SK-N-SH (cell line): ENCODE results near the gene COL3A1. TPM values are rescaled to one million over a fixed set of nuclear protein-coding genes. Genes with fewer than 3 reads are reported as not detected.

ENCODE experiments used
- CTCF ChIA-PET: fragments of 300-600, 350-600 bp; formaldehyde crosslinking; extraction: SDS; loops from one replicate; lab custom pipeline; 2021; lab: Yijun Ruan, JAX
- POLR2A ChIA-PET: fragments of 350-600 bp; sonication (Branson Sonifier 250); formaldehyde crosslinking; extraction: SDS; loops from one replicate; lab custom pipeline; 2020; ENCODE audit warnings: antibody characterized with exemption, inconsistent platforms; lab: Yijun Ruan, JAX
- DNase-seq: peaks from one replicate; pipeline ENCODE4 v3.0.0; 2012
- H2AFZ ChIP-seq: fragments of 200-600 bp; sonication (generic); 2 replicates; pipeline ENCODE4 v1.8.1; 2016; ENCODE audit warnings: antibody characterized with exemption, mild to moderate bottlenecking, low read depth
- H3F3A ChIP-seq: fragments of 200-600 bp; sonication (generic); replicated peaks from 2 replicates; pipeline ENCODE3; 2016; ENCODE audit warnings: antibody characterized with exemption, mild to moderate bottlenecking; ENCODE audit not compliant: insufficient read depth
- H3K27ac ChIP-seq, 2 experiments: fragments of 200-500 bp in 1 of 2; fragments of 200-600 bp in 1 of 2; sonication (Bioruptor generic) in 1 of 2; sonication (generic), shearing (Covaris generic) in 1 of 2; 2 replicates each; pipeline versions ENCODE4 v1.5.1 to v1.6.1; 2014 to 2016; ENCODE audit warnings: low read depth in 2 of 2, inconsistent platforms in 1 of 2, low read length in 1 of 2, mild to moderate bottlenecking in 1 of 2, mixed read lengths in 1 of 2
- H3K27me3 ChIP-seq: fragments of 200-600 bp; sonication (generic), shearing (Covaris generic); 2 replicates; pipeline ENCODE4 v1.6.1; 2016; ENCODE audit warnings: mixed run types; ENCODE audit not compliant: insufficient read depth
- H3K36me3 ChIP-seq, 2 experiments: fragments of 200-500 bp in 1 of 2; fragments of 200-600 bp in 1 of 2; sonication (Bioruptor generic) in 1 of 2; sonication (generic) in 1 of 2; replicated peaks in 1 of 2; 2 replicates each; pipeline versions ENCODE3 to v1.5.1; 2014 to 2016; ENCODE audit warnings: low read length in 1 of 2, mild to moderate bottlenecking in 1 of 2; ENCODE audit not compliant: insufficient read depth in 2 of 2, control insufficient read depth in 1 of 2
- H3K4me1 ChIP-seq, 2 experiments: fragments of 200-500 bp in 1 of 2; fragments of 200-600 bp in 1 of 2; sonication (Bioruptor generic) in 1 of 2; sonication (generic), shearing (Covaris generic) in 1 of 2; 2 replicates each; pipeline versions ENCODE4 v1.5.1 to v1.6.1; 2014 to 2016; ENCODE audit warnings: low read depth in 1 of 2, low read length in 1 of 2, mixed run types in 1 of 2; ENCODE audit not compliant: insufficient read depth in 2 of 2, control insufficient read depth in 1 of 2
- H3K4me2 ChIP-seq: fragments of 200-600 bp; sonication (generic), shearing (Covaris generic); 2 replicates; pipeline ENCODE4 v1.6.1; 2017; ENCODE audit warnings: mixed run types
- H3K4me3 ChIP-seq, 2 experiments: fragments of 200-500 bp in 1 of 2; fragments of 200-600 bp in 1 of 2; sonication (Bioruptor generic) in 1 of 2; sonication (generic), shearing (Covaris generic) in 1 of 2; 2 replicates each; pipeline versions ENCODE4 v1.5.1 to v1.8.1; 2014 to 2016; ENCODE audit warnings: low read depth in 2 of 2, inconsistent platforms in 1 of 2, low read length in 1 of 2, mild to moderate bottlenecking in 1 of 2, mixed read lengths in 1 of 2, moderate library complexity in 1 of 2
- H3K79me2 ChIP-seq: fragments of 200-600 bp; sonication (generic); 2 replicates; pipeline ENCODE4 v1.8.1; 2017; ENCODE audit warnings: mild to moderate bottlenecking; ENCODE audit not compliant: insufficient read depth
- H3K9ac ChIP-seq: fragments of 200-600 bp; sonication (generic); 2 replicates; pipeline ENCODE4 v1.6.1; 2017; ENCODE audit warnings: mixed run types
- H3K9me2 ChIP-seq: fragments of 200-600 bp; sonication (generic); 2 replicates; pipeline ENCODE4 v1.6.1; 2017; ENCODE audit warnings: mixed run types
- H3K9me3 ChIP-seq: fragments of 200-600 bp; sonication (generic); 2 replicates; pipeline ENCODE4 v1.6.1; 2017; ENCODE audit warnings: mixed run types, mild to moderate bottlenecking, moderate library complexity
- H4K20me1 ChIP-seq: fragments of 200-600 bp; sonication (generic); 2 replicates; pipeline ENCODE4 v1.6.1; 2017; ENCODE audit warnings: mild to moderate bottlenecking, mixed run types; ENCODE audit not compliant: insufficient read depth
- CHD2 ChIP-seq: fragments of 150-350 bp; IDR thresholded peaks from 2 replicates; pipeline ENCODE4 v1.6.1; 2018; ENCODE audit warnings: low read length; ENCODE audit not compliant: partially characterized antibody
- ELF1 ChIP-seq: IDR thresholded peaks from 2 replicates; pipeline ENCODE4 v1.4.0; 2012
- EP300 ChIP-seq, 2 experiments: IDR thresholded peaks; 2 replicates each; pipeline versions ENCODE4 v1.4.0 to v1.6.1; 2012; ENCODE audit warnings: borderline replicate concordance in 1 of 2, low read depth in 1 of 2, low read length in 1 of 2
- FOXM1 ChIP-seq: IDR thresholded peaks from 2 replicates; pipeline ENCODE4 v1.4.0; 2012; ENCODE audit warnings: low read depth, mild to moderate bottlenecking
- GABPA ChIP-seq: IDR thresholded peaks from 2 replicates; pipeline ENCODE4 v1.4.0; 2012; ENCODE audit warnings: low read depth, mild to moderate bottlenecking
- GATA2 ChIP-seq: sonication (generic); formaldehyde crosslinking; IDR thresholded peaks from 2 replicates; pipeline ENCODE4 v1.5.0; 2020; ENCODE audit warnings: mild to moderate bottlenecking, missing genetic modification reagents
- JUND ChIP-seq: IDR thresholded peaks from 2 replicates; pipeline ENCODE4 v1.4.0; 2012
- MEF2A ChIP-seq: IDR thresholded peaks from 2 replicates; pipeline ENCODE4 v1.4.0; 2012; ENCODE audit warnings: low read depth, borderline replicate concordance
- MXI1 ChIP-seq: IDR thresholded peaks from 2 replicates; pipeline ENCODE4 v1.6.1; 2012; ENCODE audit warnings: mild to moderate bottlenecking, low read depth, low read length, improper control_type of control experiment
- NFIC ChIP-seq: IDR thresholded peaks from 2 replicates; pipeline ENCODE4 v1.4.0; 2012; ENCODE audit warnings: borderline replicate concordance
- NRF1 ChIP-seq: IDR thresholded peaks from 2 replicates; pipeline ENCODE4 v1.6.1; 2012; ENCODE audit warnings: low read depth, mild to moderate bottlenecking, low read length
- POLR2AphosphoS5 ChIP-seq: IDR thresholded peaks from 2 replicates; pipeline ENCODE4 v1.6.1; 2012; ENCODE audit warnings: low read depth, low read length
- RAD21 ChIP-seq: IDR thresholded peaks from 2 replicates; pipeline ENCODE4 v1.6.1; 2012; ENCODE audit warnings: mild to moderate bottlenecking, low read length
- RCOR1 ChIP-seq: fragments of 150-350 bp; IDR thresholded peaks from 2 replicates; pipeline ENCODE4 v1.6.1; 2017; ENCODE audit warnings: antibody characterized with exemption, low read length
- RFX5 ChIP-seq: IDR thresholded peaks from 2 replicates; pipeline ENCODE4 v1.6.1; 2012; ENCODE audit warnings: mild to moderate bottlenecking, improper control_type of control experiment, low read length
- SMC3 ChIP-seq: IDR thresholded peaks from 2 replicates; pipeline ENCODE4 v1.6.1; 2012; ENCODE audit warnings: low read depth, low read length, improper control_type of control experiment
- TAF1 ChIP-seq: IDR thresholded peaks from 2 replicates; pipeline ENCODE4 v1.6.1; 2012; ENCODE audit warnings: low read depth, mild to moderate bottlenecking, low read length, moderate library complexity, borderline replicate concordance
- TCF12 ChIP-seq: IDR thresholded peaks from 2 replicates; pipeline ENCODE4 v1.4.0; 2012
- YY1 ChIP-seq: IDR thresholded peaks from 2 replicates; pipeline ENCODE4 v1.4.0; 2012; ENCODE audit warnings: low read depth, mild to moderate bottlenecking
- WGBS: methylation state at CpG from one replicate; pipeline ENCODE4 v1.1.6; 2017; ENCODE audit warnings: low lambda C conversion rate; 5-methylcytosine and 5-hydroxymethylcytosine counted together
- polyA plus RNA-seq, 3 experiments: library from polyadenylated mRNA; depleted of rRNA; stranded (reverse); fragments of >200 nt; gene quantifications; 2 replicates each; pipeline ENCODE4 v1.2.3, GENCODE V29; 2012
- TF ChIP-seq, protein P1 (sequence below): IDR thresholded peaks from 2 replicates; pipeline ENCODE4 v1.4.0; 2012; ENCODE audit warnings: low read depth
- TF ChIP-seq, protein P2 (sequence below): fragments of 150-350 bp; IDR thresholded peaks from 2 replicates; pipeline ENCODE4 v1.6.1; 2016; ENCODE audit warnings: mild to moderate bottlenecking, low read depth, low read length
- TF ChIP-seq, protein P3 (sequence below): fragments of 150-350 bp; IDR thresholded peaks from 2 replicates; pipeline ENCODE4 v1.6.1; 2017; ENCODE audit warnings: antibody characterized with exemption, low read length, low read depth, borderline replicate concordance
- TF ChIP-seq, protein P4 (sequence below): IDR thresholded peaks from 2 replicates; pipeline ENCODE4; 2012
- TF ChIP-seq, protein P5 (sequence below): IDR thresholded peaks from 2 replicates; pipeline ENCODE4 v1.4.0; 2012; ENCODE audit warnings: low read depth, borderline replicate concordance

The COL3A1 gene
- polyA plus RNA-seq, 1 of the 3 experiments (the other 2 are of a cell fraction) = 987 TPM

DNA sequence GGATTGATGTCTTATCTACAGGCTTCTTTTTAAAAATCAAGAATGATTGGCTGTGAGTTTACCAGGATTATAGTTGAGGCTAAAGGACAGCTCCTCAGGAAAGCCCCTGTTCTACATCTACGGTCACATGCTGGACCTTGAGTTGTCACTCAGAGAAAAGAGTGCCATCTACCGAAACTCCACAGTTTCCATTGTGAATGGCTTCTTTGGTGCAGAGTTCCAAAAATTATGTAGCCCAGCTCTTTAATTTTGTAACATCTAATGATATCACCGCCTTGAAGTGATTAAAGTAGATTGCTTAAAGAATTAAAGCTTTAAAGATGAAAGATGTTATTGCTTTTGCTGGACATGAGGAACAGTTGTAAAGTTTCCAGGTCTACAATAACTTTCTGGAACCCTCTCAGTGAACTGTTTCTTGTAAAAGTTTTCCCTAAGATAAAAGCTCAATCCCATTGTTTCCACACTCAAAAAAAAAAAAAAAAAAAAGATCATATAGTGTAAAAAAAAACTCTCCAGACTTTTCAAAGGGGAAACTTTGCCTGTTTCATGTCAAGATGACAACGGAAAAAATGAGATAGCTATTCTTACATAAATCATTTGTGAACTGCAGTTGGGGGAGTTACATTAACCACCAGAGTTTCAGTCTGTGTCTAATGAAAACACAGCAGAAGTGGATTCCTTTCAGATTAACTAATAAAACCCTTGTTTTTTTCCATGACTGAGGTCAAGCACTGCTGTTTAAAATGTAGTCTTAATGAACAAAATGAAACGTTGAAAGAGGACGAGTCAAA lies 4.3 kb downstream of the COL3A1 start (continued):
- TF ChIP-seq YY1 (no peak; the same call in 1 of the 2 replicates), MEF2A (peak; percentile 65; the same call in 1 of the 2 replicates), ELF1 (0 out of 2 replicates have a peak, but pooled peaks have one; percentile 12), NRF1 (no peak), RCOR1 (0 out of 2 replicates have a peak, but pooled peaks have one; percentile 43), GATA2 (CRISPR knock-in tag) (peak; percentile 49), RAD21 (peak; percentile 66)
- TF ChIP-seq, protein P1, sequence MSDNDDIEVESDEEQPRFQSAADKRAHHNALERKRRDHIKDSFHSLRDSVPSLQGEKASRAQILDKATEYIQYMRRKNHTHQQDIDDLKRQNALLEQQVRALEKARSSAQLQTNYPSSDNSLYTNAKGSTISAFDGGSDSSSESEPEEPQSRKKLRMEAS = peak; percentile 21; the same call in 1 of the 2 replicates
- TF ChIP-seq, protein P2, sequence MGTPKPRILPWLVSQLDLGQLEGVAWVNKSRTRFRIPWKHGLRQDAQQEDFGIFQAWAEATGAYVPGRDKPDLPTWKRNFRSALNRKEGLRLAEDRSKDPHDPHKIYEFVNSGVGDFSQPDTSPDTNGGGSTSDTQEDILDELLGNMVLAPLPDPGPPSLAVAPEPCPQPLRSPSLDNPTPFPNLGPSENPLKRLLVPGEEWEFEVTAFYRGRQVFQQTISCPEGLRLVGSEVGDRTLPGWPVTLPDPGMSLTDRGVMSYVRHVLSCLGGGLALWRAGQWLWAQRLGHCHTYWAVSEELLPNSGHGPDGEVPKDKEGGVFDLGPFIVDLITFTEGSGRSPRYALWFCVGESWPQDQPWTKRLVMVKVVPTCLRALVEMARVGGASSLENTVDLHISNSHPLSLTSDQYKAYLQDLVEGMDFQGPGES = no peak
- TF ChIP-seq, protein P3, sequence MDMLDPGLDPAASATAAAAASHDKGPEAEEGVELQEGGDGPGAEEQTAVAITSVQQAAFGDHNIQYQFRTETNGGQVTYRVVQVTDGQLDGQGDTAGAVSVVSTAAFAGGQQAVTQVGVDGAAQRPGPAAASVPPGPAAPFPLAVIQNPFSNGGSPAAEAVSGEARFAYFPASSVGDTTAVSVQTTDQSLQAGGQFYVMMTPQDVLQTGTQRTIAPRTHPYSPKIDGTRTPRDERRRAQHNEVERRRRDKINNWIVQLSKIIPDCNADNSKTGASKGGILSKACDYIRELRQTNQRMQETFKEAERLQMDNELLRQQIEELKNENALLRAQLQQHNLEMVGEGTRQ = 0 out of 2 replicates have a peak, but pooled peaks have one; percentile 11
- TF ChIP-seq, all 33 proteins: peak for 24

DNA sequence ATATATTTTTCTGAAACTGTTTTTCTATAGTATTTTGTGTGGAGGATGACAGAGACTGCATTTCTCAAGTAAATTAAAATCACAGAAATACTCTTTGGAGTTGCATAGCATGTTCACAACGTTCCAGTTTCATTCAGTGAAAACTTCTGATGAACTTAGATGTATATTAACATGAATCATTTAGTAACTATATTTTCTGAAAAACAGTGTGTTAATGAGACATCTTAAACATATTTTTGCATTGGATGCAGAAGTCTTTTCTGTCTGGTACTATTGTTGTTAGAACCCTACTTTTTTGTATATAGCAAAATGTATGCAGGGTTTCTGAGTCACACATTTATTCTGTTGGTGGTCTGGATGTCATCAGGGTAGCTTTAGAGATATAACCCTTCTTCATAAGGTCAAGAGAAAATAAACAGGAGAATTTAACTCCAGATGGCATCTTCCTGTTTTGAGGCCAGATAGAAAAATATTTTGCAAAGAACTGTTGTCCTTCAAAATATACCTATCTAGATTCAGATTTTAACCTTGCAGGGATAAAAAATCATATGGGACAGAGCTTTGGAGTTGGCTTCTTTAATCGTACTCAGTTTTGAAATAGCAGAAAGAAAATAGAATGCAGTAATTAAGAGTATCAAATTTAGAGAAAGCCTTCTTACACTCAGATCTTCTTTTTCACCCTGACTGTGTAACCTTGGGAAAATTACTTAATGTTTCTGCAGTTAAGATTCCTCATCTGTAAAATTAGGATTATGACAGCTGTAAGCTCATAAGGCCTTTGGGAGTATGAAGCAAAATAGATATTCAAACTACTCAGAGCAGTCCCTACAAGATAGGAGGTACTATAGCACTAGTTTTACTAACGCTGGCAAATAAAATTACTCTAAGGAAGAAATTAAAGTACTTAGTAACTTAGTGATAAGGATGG lies 5.3 kb downstream of the COL3A1 start:
- peak overlapping the region; percentile 24 to 74; a peak in 3 of 4 replicates for H3K4me3 ChIP-seq
- no peaks in the 10 kb centered on the region for H3K9me2 ChIP-seq
- peaks cover 99% of the 10 kb centered on the region for H3K79me2 ChIP-seq
- peak overlapping the region; percentile 85 for H3K4me2 ChIP-seq
- WGBS = 9% methylated on average over 3 of the region's 3 CpGs
- H4K20me1 ChIP-seq = no peaks in the 10 kb centered on the region
- H3F3A ChIP-seq = peaks cover 89% of the 10 kb centered on the region
- peak overlapping the region; percentile 99 to 100 for H3K27ac ChIP-seq
- H3K4me1 ChIP-seq = peaks cover 6 to 33% of the 10 kb centered on the region in 2 experiments
- no peaks in the 10 kb centered on the region for H3K27me3 ChIP-seq
- H3K36me3 ChIP-seq = peaks cover 15 to 62% of the 10 kb centered on the region in 2 experiments
- CTCF ChIA-PET = interaction anchor here (0.6 to 4.6 kb wide), 7 partner anchors 7 to 1399 kb away, joined by 3 to 38 read pairs (median 3); partner anchors contain the start of gene GULP1
- DNase-seq = no peak
- peak overlapping the region; percentile 96 for H3K9ac ChIP-seq
- no peak overlapping the region for H2AFZ ChIP-seq
- POLR2A ChIA-PET = no interaction called here
- H3K9me3 ChIP-seq = no peaks in the 10 kb centered on the region
- TF ChIP-seq RCOR1 (no peak), FOXM1 (0 out of 2 replicates have a peak, but pooled peaks have one; percentile 21), RAD21 (no peak), POLR2AphosphoS5 (peak; percentile 6; the same call in 1 of the 2 replicates), EP300 (IDR thresholded peaks at IDR 0.05; ENCODE audit: borderline replicate concordance in 1 of 2, low read depth in 1 of 2, low read length in 1 of 2) (peak in 1 of 2 experiments; percentile 87; a peak in 2 of 4 replicates), SMC3 (no peak), TCF12 (peak; percentile 91), MXI1 (no peak), JUND (peak; percentile 47), TAF1 (no peak), GATA2 (CRISPR knock-in tag) (no peak), NFIC (0 out of 2 replicates have a peak, but pooled peaks have one; percentile 9), CHD2 (no peak), GABPA (no peak), RFX5 (no peak), MEF2A (no peak)
- TF ChIP-seq, protein P2 = no peak
- TF ChIP-seq, protein P4, sequence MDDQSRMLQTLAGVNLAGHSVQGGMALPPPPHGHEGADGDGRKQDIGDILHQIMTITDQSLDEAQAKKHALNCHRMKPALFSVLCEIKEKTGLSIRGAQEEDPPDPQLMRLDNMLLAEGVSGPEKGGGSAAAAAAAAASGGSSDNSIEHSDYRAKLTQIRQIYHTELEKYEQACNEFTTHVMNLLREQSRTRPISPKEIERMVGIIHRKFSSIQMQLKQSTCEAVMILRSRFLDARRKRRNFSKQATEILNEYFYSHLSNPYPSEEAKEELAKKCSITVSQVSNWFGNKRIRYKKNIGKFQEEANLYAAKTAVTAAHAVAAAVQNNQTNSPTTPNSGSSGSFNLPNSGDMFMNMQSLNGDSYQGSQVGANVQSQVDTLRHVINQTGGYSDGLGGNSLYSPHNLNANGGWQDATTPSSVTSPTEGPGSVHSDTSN = peak; percentile 80
- TF ChIP-seq, protein P5, sequence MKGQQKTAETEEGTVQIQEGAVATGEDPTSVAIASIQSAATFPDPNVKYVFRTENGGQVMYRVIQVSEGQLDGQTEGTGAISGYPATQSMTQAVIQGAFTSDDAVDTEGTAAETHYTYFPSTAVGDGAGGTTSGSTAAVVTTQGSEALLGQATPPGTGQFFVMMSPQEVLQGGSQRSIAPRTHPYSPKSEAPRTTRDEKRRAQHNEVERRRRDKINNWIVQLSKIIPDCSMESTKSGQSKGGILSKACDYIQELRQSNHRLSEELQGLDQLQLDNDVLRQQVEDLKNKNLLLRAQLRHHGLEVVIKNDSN = no peak
